Liver (tissue), 9 donors: Measurements from ENCODE around the gene RPS6KA2. TPM values are rescaled to one million over a fixed set of nuclear protein-coding genes. Genes with fewer than 3 reads are reported as not detected.

Experiments
- DNase-seq: peaks from one replicate; pipeline ENCODE4 v3.0.0-alpha.2; 2017; ENCODE audit warnings: low spot score
- H3K27ac ChIP-seq, 2 donors: one replicate each; pipeline ENCODE4 v1.7.0; 2013; ENCODE audit warnings: inconsistent platforms in 2 of 2, low read length in 2 of 2, control low read depth in 1 of 2, low read depth in 1 of 2, mild to moderate bottlenecking in 1 of 2
- H3K27me3 ChIP-seq, 4 donors: one replicate each; pipeline versions ENCODE4 v1.6.1 to v1.7.0; 2013; ENCODE audit warnings: low read length in 3 of 4, inconsistent platforms in 1 of 4, mild to moderate bottlenecking in 1 of 4, moderate library complexity in 1 of 4; ENCODE audit not compliant: control insufficient read depth in 4 of 4, insufficient read depth in 4 of 4
- H3K36me3 ChIP-seq, 4 donors: one replicate each; pipeline versions ENCODE4 v1.6.1 to v1.7.0; 2013; ENCODE audit warnings: low read length in 3 of 4, mild to moderate bottlenecking in 3 of 4, low read depth in 1 of 4, moderate library complexity in 1 of 4; ENCODE audit not compliant: control insufficient read depth in 4 of 4, insufficient read depth in 3 of 4
- H3K4me1 ChIP-seq, 4 donors: one replicate each; pipeline versions ENCODE4 v1.6.1 to v1.7.0; 2013; ENCODE audit warnings: low read length in 3 of 4, mild to moderate bottlenecking in 3 of 4, moderate library complexity in 1 of 4; ENCODE audit not compliant: control insufficient read depth in 4 of 4, insufficient read depth in 4 of 4
- H3K4me3 ChIP-seq, 3 donors: one replicate each; pipeline versions ENCODE4 v1.6.1 to v1.7.0; 2013; ENCODE audit warnings: low read length in 3 of 3, control low read depth in 1 of 3, low read depth in 1 of 3, mild to moderate bottlenecking in 1 of 3
- H3K9ac ChIP-seq, 2 donors: one replicate each; pipeline ENCODE4 v1.7.0; 2013; ENCODE audit warnings: low read length in 2 of 2, mild to moderate bottlenecking in 2 of 2, moderate library complexity in 2 of 2, control low read depth in 1 of 2, low read depth in 1 of 2
- H3K9me3 ChIP-seq, 4 donors: one replicate each; pipeline versions ENCODE4 v1.6.1 to v1.7.0; 2013; ENCODE audit warnings: low read length in 3 of 4; ENCODE audit not compliant: control insufficient read depth in 4 of 4
- EGR1 ChIP-seq, 2 donors: IDR thresholded peaks; 2 replicates each; pipeline ENCODE4 v1.6.1; 2016 to 2018; ENCODE audit warnings: antibody characterized with exemption in 2 of 2, low read depth in 2 of 2
- FOXA1 ChIP-seq: IDR thresholded peaks from 2 replicates; pipeline ENCODE4 v1.6.1; 2016; ENCODE audit warnings: antibody characterized with exemption
- FOXA2 ChIP-seq: IDR thresholded peaks from 2 replicates; pipeline ENCODE4 v1.6.1; 2016; ENCODE audit warnings: antibody characterized with exemption
- HNF4A ChIP-seq, 2 donors: conservative IDR thresholded peaks; 2 replicates each; pipeline ENCODE4 v1.6.1; 2016; ENCODE audit warnings: antibody characterized with exemption in 2 of 2, mild to moderate bottlenecking in 2 of 2
- HNF4G ChIP-seq: IDR thresholded peaks from 2 replicates; pipeline ENCODE4 v1.6.1; 2016; ENCODE audit warnings: antibody characterized with exemption
- JUND ChIP-seq, 2 donors: IDR thresholded peaks; 2 replicates each; pipeline ENCODE4 v1.6.1; 2016; ENCODE audit warnings: antibody characterized with exemption in 2 of 2
- NR2F2 ChIP-seq: IDR thresholded peaks from 2 replicates; pipeline ENCODE4 v1.6.1; 2016; ENCODE audit warnings: antibody characterized with exemption
- RAD21 ChIP-seq, 2 donors: IDR thresholded peaks; 2 replicates each; pipeline ENCODE4 v1.6.1; 2016; ENCODE audit warnings: antibody characterized with exemption in 2 of 2, mild to moderate bottlenecking in 2 of 2
- RXRA ChIP-seq, 2 donors: IDR thresholded peaks; 2 replicates each; pipeline ENCODE4 v1.6.1; 2017 to 2018; ENCODE audit warnings: antibody characterized with exemption in 2 of 2, mild to moderate bottlenecking in 1 of 2
- SP1 ChIP-seq: IDR thresholded peaks from 2 replicates; pipeline ENCODE4 v1.6.1; 2018; ENCODE audit warnings: antibody characterized with exemption, mild to moderate bottlenecking
- TAF1 ChIP-seq: conservative IDR thresholded peaks from 2 replicates; pipeline ENCODE4 v1.6.1; 2016; ENCODE audit warnings: antibody characterized with exemption, mild to moderate bottlenecking
- YY1 ChIP-seq: IDR thresholded peaks from 2 replicates; pipeline ENCODE4 v1.6.1; 2016; ENCODE audit warnings: antibody characterized with exemption, mild to moderate bottlenecking
- WGBS: extraction: QIAGEN DNeasy Blood & Tissue Kit; methylation state at CpG from one replicate; pipeline ENCODE4 v1.1.7; 2013; 5-methylcytosine and 5-hydroxymethylcytosine counted together
- polyA plus RNA-seq, 2 donors: library from polyadenylated mRNA; stranded (reverse) in 1 of 2; unstranded in 1 of 2; fragments of 200-250 nt in 1 of 2; fragments of >200 nt in 1 of 2; fragmentation: Nextera tagmentation in 1 of 2; extraction: Ambion mirVana in 1 of 2; gene quantifications; one replicate each; pipeline versions ENCODE4 v1.2.1 to v1.2.3, GENCODE V29; 2013 to 2015
- total RNA-seq, 2 donors: library from RNA; depleted of rRNA; stranded (reverse); fragments of >200 nt; gene quantifications; one replicate each; pipeline ENCODE4 v1.2.3, GENCODE V29; 2014
- TF ChIP-seq, protein P1 (sequence below): fragments of 150-350 bp; IDR thresholded peaks from 2 replicates; pipeline ENCODE4 v1.5.1; 2017; ENCODE audit warnings: improper control_type of control experiment, low read depth, low read length; ENCODE audit not compliant: missing input control
- TF ChIP-seq, protein P2 (sequence below): IDR thresholded peaks from 2 replicates; pipeline ENCODE4 v1.6.1; 2016; ENCODE audit warnings: antibody characterized with exemption, mild to moderate bottlenecking
- TF ChIP-seq, protein P3 (sequence below): IDR thresholded peaks from 2 replicates; pipeline ENCODE4 v1.6.1; 2016; ENCODE audit warnings: antibody characterized with exemption
- TF ChIP-seq, protein P4 (sequence below): IDR thresholded peaks from 2 replicates; pipeline ENCODE4 v1.6.1; 2016; ENCODE audit warnings: antibody characterized with exemption
- TF ChIP-seq, protein P5 (sequence below): IDR thresholded peaks from 2 replicates; pipeline ENCODE4 v1.6.1; 2016; ENCODE audit warnings: antibody characterized with exemption
- donor health status: healthy.
- donor health status: healthy.
- donor health status: healthy.
- donor health status: healthy.
- donor health status: healthy.

RPS6KA2 gene
- total and polyA plus RNA-seq, 4 donors: 2.5 to 9.0 (median 5.0) TPM

DNA sequence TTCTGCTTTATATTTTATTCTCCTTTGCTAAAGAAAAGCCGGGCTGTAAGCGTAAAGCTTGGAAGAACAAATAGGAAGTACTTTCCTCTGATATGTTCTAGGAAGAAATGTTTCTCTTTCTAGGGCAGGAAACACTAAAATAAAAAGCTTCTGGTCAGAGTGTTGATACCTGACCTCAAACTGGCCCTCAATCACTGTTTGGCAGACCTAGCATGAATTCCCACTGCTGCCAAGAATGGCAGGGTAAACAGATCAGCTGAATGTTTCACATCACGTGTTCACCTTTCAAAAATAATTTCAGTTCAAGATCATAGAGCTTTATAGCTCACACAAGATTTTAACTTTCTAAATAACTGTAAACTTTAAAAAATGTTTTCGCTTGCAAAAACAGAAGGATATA lies 247.3 kb downstream of the RPS6KA2 start:
- H3K27ac ChIP-seq: peak overlapping the region; percentile 55 to 62
- H3K4me3 ChIP-seq: peak overlapping the region in 1 of 3 donors; percentile 34
- TF ChIP-seq SP1 (peak; percentile 59), JUND (IDR thresholded peaks at IDR 0.05) (no peak), YY1 (peak; percentile 64), FOXA1 (peak; percentile 77), RXRA (IDR thresholded peaks at IDR 0.05) (peak; percentile 67 to 81), NR2F2 (peak; percentile 54), FOXA2 (peak; percentile 70), RAD21 (IDR thresholded peaks at IDR 0.05) (peak; percentile 35 to 40), HNF4A (conservative IDR thresholded peaks at IDR 0.05) (peak; percentile 39 to 67), TAF1 (no peak)
- TF ChIP-seq, protein P1, sequence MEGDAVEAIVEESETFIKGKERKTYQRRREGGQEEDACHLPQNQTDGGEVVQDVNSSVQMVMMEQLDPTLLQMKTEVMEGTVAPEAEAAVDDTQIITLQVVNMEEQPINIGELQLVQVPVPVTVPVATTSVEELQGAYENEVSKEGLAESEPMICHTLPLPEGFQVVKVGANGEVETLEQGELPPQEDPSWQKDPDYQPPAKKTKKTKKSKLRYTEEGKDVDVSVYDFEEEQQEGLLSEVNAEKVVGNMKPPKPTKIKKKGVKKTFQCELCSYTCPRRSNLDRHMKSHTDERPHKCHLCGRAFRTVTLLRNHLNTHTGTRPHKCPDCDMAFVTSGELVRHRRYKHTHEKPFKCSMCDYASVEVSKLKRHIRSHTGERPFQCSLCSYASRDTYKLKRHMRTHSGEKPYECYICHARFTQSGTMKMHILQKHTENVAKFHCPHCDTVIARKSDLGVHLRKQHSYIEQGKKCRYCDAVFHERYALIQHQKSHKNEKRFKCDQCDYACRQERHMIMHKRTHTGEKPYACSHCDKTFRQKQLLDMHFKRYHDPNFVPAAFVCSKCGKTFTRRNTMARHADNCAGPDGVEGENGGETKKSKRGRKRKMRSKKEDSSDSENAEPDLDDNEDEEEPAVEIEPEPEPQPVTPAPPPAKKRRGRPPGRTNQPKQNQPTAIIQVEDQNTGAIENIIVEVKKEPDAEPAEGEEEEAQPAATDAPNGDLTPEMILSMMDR: no peak
- TF ChIP-seq, protein P2, sequence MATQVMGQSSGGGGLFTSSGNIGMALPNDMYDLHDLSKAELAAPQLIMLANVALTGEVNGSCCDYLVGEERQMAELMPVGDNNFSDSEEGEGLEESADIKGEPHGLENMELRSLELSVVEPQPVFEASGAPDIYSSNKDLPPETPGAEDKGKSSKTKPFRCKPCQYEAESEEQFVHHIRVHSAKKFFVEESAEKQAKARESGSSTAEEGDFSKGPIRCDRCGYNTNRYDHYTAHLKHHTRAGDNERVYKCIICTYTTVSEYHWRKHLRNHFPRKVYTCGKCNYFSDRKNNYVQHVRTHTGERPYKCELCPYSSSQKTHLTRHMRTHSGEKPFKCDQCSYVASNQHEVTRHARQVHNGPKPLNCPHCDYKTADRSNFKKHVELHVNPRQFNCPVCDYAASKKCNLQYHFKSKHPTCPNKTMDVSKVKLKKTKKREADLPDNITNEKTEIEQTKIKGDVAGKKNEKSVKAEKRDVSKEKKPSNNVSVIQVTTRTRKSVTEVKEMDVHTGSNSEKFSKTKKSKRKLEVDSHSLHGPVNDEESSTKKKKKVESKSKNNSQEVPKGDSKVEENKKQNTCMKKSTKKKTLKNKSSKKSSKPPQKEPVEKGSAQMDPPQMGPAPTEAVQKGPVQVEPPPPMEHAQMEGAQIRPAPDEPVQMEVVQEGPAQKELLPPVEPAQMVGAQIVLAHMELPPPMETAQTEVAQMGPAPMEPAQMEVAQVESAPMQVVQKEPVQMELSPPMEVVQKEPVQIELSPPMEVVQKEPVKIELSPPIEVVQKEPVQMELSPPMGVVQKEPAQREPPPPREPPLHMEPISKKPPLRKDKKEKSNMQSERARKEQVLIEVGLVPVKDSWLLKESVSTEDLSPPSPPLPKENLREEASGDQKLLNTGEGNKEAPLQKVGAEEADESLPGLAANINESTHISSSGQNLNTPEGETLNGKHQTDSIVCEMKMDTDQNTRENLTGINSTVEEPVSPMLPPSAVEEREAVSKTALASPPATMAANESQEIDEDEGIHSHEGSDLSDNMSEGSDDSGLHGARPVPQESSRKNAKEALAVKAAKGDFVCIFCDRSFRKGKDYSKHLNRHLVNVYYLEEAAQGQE: peak; percentile 22
- TF ChIP-seq, protein P3, sequence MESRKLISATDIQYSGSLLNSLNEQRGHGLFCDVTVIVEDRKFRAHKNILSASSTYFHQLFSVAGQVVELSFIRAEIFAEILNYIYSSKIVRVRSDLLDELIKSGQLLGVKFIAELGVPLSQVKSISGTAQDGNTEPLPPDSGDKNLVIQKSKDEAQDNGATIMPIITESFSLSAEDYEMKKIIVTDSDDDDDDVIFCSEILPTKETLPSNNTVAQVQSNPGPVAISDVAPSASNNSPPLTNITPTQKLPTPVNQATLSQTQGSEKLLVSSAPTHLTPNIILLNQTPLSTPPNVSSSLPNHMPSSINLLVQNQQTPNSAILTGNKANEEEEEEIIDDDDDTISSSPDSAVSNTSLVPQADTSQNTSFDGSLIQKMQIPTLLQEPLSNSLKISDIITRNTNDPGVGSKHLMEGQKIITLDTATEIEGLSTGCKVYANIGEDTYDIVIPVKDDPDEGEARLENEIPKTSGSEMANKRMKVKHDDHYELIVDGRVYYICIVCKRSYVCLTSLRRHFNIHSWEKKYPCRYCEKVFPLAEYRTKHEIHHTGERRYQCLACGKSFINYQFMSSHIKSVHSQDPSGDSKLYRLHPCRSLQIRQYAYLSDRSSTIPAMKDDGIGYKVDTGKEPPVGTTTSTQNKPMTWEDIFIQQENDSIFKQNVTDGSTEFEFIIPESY: peak; percentile 32
- no peaks in the 10 kb centered on the region for H3K27me3 ChIP-seq
- no peaks in the 10 kb centered on the region for H3K36me3 ChIP-seq
- no peaks in the 10 kb centered on the region for H3K9me3 ChIP-seq
- peaks cover 7 to 32% (median 27%) of the 10 kb centered on the region in 4 donors for H3K4me1 ChIP-seq
- H3K9ac ChIP-seq: peak overlapping the region in 1 of 2 donors; percentile 62
- no peak for DNase-seq
- 36% methylated on average over 4 of the region's 4 CpGs for WGBS

DNA sequence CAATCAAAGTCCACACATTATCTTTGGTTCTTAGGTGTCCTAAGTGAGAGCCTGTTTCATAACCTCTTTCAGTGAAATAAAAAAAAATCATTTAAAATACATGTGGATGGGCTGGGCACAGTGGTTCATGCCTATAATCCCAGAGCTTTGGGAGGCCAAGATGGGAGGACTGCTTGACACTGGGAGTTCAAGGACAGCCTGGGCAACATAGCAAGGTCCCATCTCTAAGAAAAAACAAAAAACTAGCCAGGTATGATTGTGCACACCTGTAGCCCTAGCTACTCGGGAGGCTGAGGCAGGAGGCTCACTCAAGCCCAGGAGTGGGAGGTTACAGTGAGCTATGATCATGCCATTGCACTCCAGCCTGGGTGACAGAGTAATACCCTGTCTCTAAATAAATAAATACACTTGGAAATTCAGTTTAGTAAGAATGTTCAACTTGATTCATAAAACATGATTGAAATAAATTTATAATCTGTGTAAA lies 247.9 kb downstream of the RPS6KA2 start:
- no peak for DNase-seq
- peaks cover 7 to 32% (median 27%) of the 10 kb centered on the region in 4 donors for H3K4me1 ChIP-seq
- no peaks in the 10 kb centered on the region for H3K36me3 ChIP-seq
- H3K27me3 ChIP-seq: no peaks in the 10 kb centered on the region
- TF ChIP-seq HNF4G (no peak), SP1 (no peak), RAD21 (IDR thresholded peaks at IDR 0.05) (no peak), TAF1 (no peak), RXRA (IDR thresholded peaks at IDR 0.05) (no peak), EGR1 (IDR thresholded peaks at IDR 0.05; ENCODE audit: low read depth in 2 of 2) (no peak)
- TF ChIP-seq, protein P4, sequence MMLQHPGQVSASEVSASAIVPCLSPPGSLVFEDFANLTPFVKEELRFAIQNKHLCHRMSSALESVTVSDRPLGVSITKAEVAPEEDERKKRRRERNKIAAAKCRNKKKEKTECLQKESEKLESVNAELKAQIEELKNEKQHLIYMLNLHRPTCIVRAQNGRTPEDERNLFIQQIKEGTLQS: no peak
- TF ChIP-seq, protein P2: no peak
- TF ChIP-seq, protein P5, sequence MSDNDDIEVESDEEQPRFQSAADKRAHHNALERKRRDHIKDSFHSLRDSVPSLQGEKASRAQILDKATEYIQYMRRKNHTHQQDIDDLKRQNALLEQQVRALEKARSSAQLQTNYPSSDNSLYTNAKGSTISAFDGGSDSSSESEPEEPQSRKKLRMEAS: no peak
- H3K9ac ChIP-seq: no peak overlapping the region
- no peak overlapping the region for H3K4me3 ChIP-seq
- H3K27ac ChIP-seq: no peak overlapping the region
- H3K9me3 ChIP-seq: no peaks in the 10 kb centered on the region
- whole genome bisulfite sequencing: 94% methylated on average over 1 of the region's 1 CpG
